Activated B cell treated with CpG ODN at 0.5 μM for 24 hours (primary cell): ENCODE measurements around the gene PGAM2. TPM values are rescaled to one million over a fixed set of nuclear protein-coding genes. Genes with fewer than 3 reads are reported as not detected.

Experiments used
- ATAC-seq: fragments of 200-7000 bp; cut with Tn5 transposase; one replicate; pipeline ENCODE4 v1.10.0; 2021; ENCODE audit warnings: low read depth, mild to moderate bottlenecking, moderate library complexity
- CTCF ChIA-PET: fragments of 350-600 bp; sonication (Branson Sonifier 250); formaldehyde crosslinking; loops from one replicate; lab custom pipeline; 2021; ENCODE audit warnings: antibody characterized with exemption; lab: Charles Lee
- POLR2A ChIA-PET: fragments of 350-600 bp; sonication (Branson Sonifier 250); formaldehyde crosslinking; loops from one replicate; lab custom pipeline; 2021; ENCODE audit warnings: antibody characterized with exemption; lab: Charles Lee
- DNase-seq: peaks from one replicate; pipeline ENCODE4 v3.0.0; 2022
- H3K27ac Mint-ChIP-seq: one replicate; pipeline ENCODE4 v1.8.0; 2020; ENCODE audit warnings: mixed read lengths
- H3K27me3 Mint-ChIP-seq: one replicate; pipeline ENCODE4 v1.8.0; 2021; ENCODE audit warnings: mixed read lengths
- H3K36me3 Mint-ChIP-seq: one replicate; pipeline ENCODE4 v1.8.0; 2021; ENCODE audit warnings: low read depth, mixed read lengths
- H3K4me1 Mint-ChIP-seq: one replicate; pipeline ENCODE4 v1.8.0; 2021; ENCODE audit warnings: mixed read lengths
- H3K4me3 Mint-ChIP-seq: one replicate; pipeline ENCODE4 v1.8.0; 2020; ENCODE audit warnings: mild to moderate bottlenecking, mixed read lengths
- H3K9me3 Mint-ChIP-seq: one replicate; pipeline ENCODE4 v1.8.0; 2020; ENCODE audit warnings: mixed read lengths
- CTCF ChIP-seq: fragments of 200-600 bp; IDR thresholded peaks from one replicate; pipeline ENCODE4 v1.8.0; 2022; ENCODE audit warnings: antibody characterized with exemption, mild to moderate bottlenecking
- intact Hi-C: fragments of 100-400 bp; cut with micrococcal nuclease; formaldehyde crosslinking; loops from one replicate; pipeline ENCODE4 v1.15.1; 2024
- total RNA-seq: library from RNA; stranded (reverse); gene quantifications from 2 replicates; pipeline ENCODE4 v1.2.3, GENCODE V29; 2022

The PGAM2 gene
- total RNA-seq, 1 donor from 2014 or later: 1.2 TPM

GRCh38 chr7:44056681-44057080 lies 8.7 kb downstream of the PGAM2 start:
- Mint-ChIP-seq H3K9me3 (no peaks in the 10 kb centered on the region), H3K27ac (peak overlapping the region; percentile 35), H3K4me3 (no peak overlapping the region), H3K36me3 (peaks cover 95% of the 10 kb centered on the region), H3K27me3 (no peaks in the 10 kb centered on the region), H3K4me1 (peaks cover 81% of the 10 kb centered on the region)
- ChIA-PET POLR2A (interaction anchor here (1.2 to 2.9 kb wide), 2 partner anchors 10 to 13 kb away, joined by 5 to 37 read pairs; partner anchors contain the start of gene DBNL), CTCF (no interaction called here)
- intact Hi-C loops: no loop called here
- TF ChIP-seq CTCF: no peak
- ATAC-seq: no peak
- DNase-seq: peak; percentile 12

- peaks cover 88% of the 10 kb centered on the region for H3K36me3 Mint-ChIP-seq
- peaks cover 83% of the 10 kb centered on the region for H3K4me1 Mint-ChIP-seq
- no peak for TF ChIP-seq CTCF
- ATAC-seq (no peak), DNase-seq (no peak)
- ChIA-PET CTCF (no interaction called here), POLR2A (interaction anchor here (0.7 kb wide), 3 partner anchors 8 to 13 kb away, joined by 4 to 8 read pairs (median 4); partner anchors contain the start of genes DBNL and PGAM2)
- no peak overlapping the region for H3K4me3 Mint-ChIP-seq
- no peaks in the 10 kb centered on the region for H3K27me3 Mint-ChIP-seq
- intact Hi-C loops: no loop called here
- no peaks in the 10 kb centered on the region for H3K9me3 Mint-ChIP-seq
- H3K27ac Mint-ChIP-seq: peak overlapping the region; percentile 35
Observed at GRCh38 chr7:44052771-44053365, 12.5 kb downstream of the PGAM2 start.

GRCh38 chr7:44051611-44052220 lies 13.7 kb downstream of the PGAM2 start:
- POLR2A ChIA-PET: no interaction called here
- no peaks in the 10 kb centered on the region for H3K9me3 Mint-ChIP-seq
- CTCF ChIA-PET: no interaction called here
- H3K27ac Mint-ChIP-seq: no peak overlapping the region
- peaks cover 82% of the 10 kb centered on the region for H3K36me3 Mint-ChIP-seq
- no peak for TF ChIP-seq CTCF
- H3K4me1 Mint-ChIP-seq: peaks cover 83% of the 10 kb centered on the region
- DNase-seq (no peak), ATAC-seq (no peak)
- H3K27me3 Mint-ChIP-seq: no peaks in the 10 kb centered on the region
- intact Hi-C loops: no loop called here
- no peak overlapping the region for H3K4me3 Mint-ChIP-seq

- intact Hi-C loops: no loop called here
- CTCF ChIA-PET: no interaction called here
- ATAC-seq (no peak), DNase-seq (no peak)
- no peak for TF ChIP-seq CTCF
- Mint-ChIP-seq H3K9me3 (no peaks in the 10 kb centered on the region), H3K36me3 (peaks cover 82% of the 10 kb centered on the region), H3K27me3 (no peaks in the 10 kb centered on the region), H3K4me3 (no peak overlapping the region), H3K4me1 (peaks cover 84% of the 10 kb centered on the region), H3K27ac (no peak overlapping the region)
- POLR2A ChIA-PET: no interaction called here
Observed at GRCh38 chr7:44050915-44051560, 14.3 kb downstream of the PGAM2 start.
